Natural killer cell (primary cell): ENCODE results near the gene PRKAG2. TPM values are rescaled to one million over a fixed set of nuclear protein-coding genes. Genes with fewer than 3 reads are reported as not detected.

Source experiments
- ATAC-seq, 3 donors: fragments of 150-1000 bp in 2 of 3; fragments of 200-7000 bp in 1 of 3; cut with Tn5 transposase; 1 replicate in 1 of 3; 2 replicates in 2 of 3; pipeline ENCODE4 v1.10.0; 2021; ENCODE audit warnings: mild to moderate bottlenecking in 2 of 3, moderate library complexity in 2 of 3
- DNase-seq, 2 donors: peaks; one replicate each; pipeline versions ENCODE4 v3.0.0 to v3.0.0-alpha.2; 2013 to 2021; ENCODE audit warnings: mixed read lengths in 1 of 2
- H3K27ac ChIP-seq: one replicate; pipeline ENCODE4 v1.5.1; 2013; ENCODE audit warnings: mild to moderate bottlenecking, low read length
- H3K27me3 ChIP-seq: one replicate; pipeline ENCODE4 v1.6.1; 2013; ENCODE audit warnings: low read length; ENCODE audit not compliant: control insufficient read depth, insufficient read depth
- H3K36me3 ChIP-seq: one replicate; pipeline ENCODE4 v1.6.1; 2013; ENCODE audit warnings: low read length; ENCODE audit not compliant: control insufficient read depth, insufficient read depth
- H3K4me1 ChIP-seq: one replicate; pipeline ENCODE4 v1.6.1; 2013; ENCODE audit warnings: low read length; ENCODE audit not compliant: control insufficient read depth, insufficient read depth
- H3K4me3 ChIP-seq: one replicate; pipeline ENCODE4 v1.5.1; 2013; ENCODE audit warnings: low read length
- H3K9me3 ChIP-seq: one replicate; pipeline ENCODE4 v1.6.1; 2013; ENCODE audit warnings: low read length; ENCODE audit not compliant: control insufficient read depth, insufficient read depth
- H3K27ac Mint-ChIP-seq, 2 donors: one replicate each; pipeline ENCODE4 v1.8.0; 2022; ENCODE audit warnings: mild to moderate bottlenecking in 2 of 2, mixed read lengths in 2 of 2, moderate library complexity in 1 of 2
- H3K27me3 Mint-ChIP-seq, 2 donors: one replicate each; pipeline ENCODE4 v1.8.0; 2022; ENCODE audit warnings: low read depth in 2 of 2, mixed read lengths in 2 of 2
- H3K36me3 Mint-ChIP-seq: one replicate; pipeline ENCODE4 v1.8.0; 2022; ENCODE audit warnings: mixed read lengths
- H3K4me1 Mint-ChIP-seq, 2 donors: one replicate each; pipeline ENCODE4 v1.8.0; 2022; ENCODE audit warnings: mixed read lengths in 2 of 2
- H3K4me3 Mint-ChIP-seq: one replicate; pipeline ENCODE4 v1.8.0; 2022; ENCODE audit warnings: mild to moderate bottlenecking, moderate library complexity, mixed read lengths
- H3K9me3 Mint-ChIP-seq, 2 donors: one replicate each; pipeline ENCODE4 v1.8.0; 2022; ENCODE audit warnings: mixed read lengths in 2 of 2
- WGBS: methylation state at CpG from one replicate; pipeline ENCODE4 v1.1.7; 2013; ENCODE audit warnings: missing lambda C conversion rate; ENCODE audit not compliant: insufficient coverage; 5-methylcytosine and 5-hydroxymethylcytosine counted together
- intact Hi-C: fragments of 100-400 bp; cut with micrococcal nuclease; formaldehyde crosslinking; loops from one replicate; pipeline ENCODE4 v1.14.2; 2022
- total RNA-seq, 4 donors: library from RNA; stranded (reverse); fragments of 120-200 nt in 1 of 4; gene quantifications; one replicate each; pipeline versions ENCODE4 v1.2.3 to v1.2.4, GENCODE V29; 2013 to 2022
- TF ChIP-seq, protein P1 (sequence below): fragments of 200-600 bp; IDR thresholded peaks from one replicate; pipeline ENCODE4 v1.8.0; 2022; ENCODE audit warnings: antibody characterized with exemption

The PRKAG2 gene
- total RNA-seq, 3 donors from 2014 or later (not counting 1 experiment from before 2014, with no cell fraction given), result 42.6 to 66.5 (median 64.4) TPM

GRCh38 chr7:151684408-151685175 is 192.3 kb downstream of the PRKAG2 start:
- H3K27ac ChIP-seq, result no peak overlapping the region
- intact Hi-C loops, result no loop called here
- no peaks in the 10 kb centered on the region for H3K36me3 ChIP-seq
- H3K27ac Mint-ChIP-seq, result no peak overlapping the region
- DNase-seq (no peak), ATAC-seq (no peak)
- H3K27me3 Mint-ChIP-seq, result no peaks in the 10 kb centered on the region
- 92% methylated on average over 13 of the region's 13 CpGs for WGBS
- H3K4me1 Mint-ChIP-seq, result peaks cover 11 to 23% of the 10 kb centered on the region in 2 donors
- no peaks in the 10 kb centered on the region for H3K9me3 Mint-ChIP-seq
- H3K36me3 Mint-ChIP-seq, result no peaks in the 10 kb centered on the region
- H3K4me1 ChIP-seq, result peaks cover 5% of the 10 kb centered on the region
- H3K4me3 Mint-ChIP-seq, result no peak overlapping the region
- no peak overlapping the region for H3K4me3 ChIP-seq
- no peaks in the 10 kb centered on the region for H3K9me3 ChIP-seq
- H3K27me3 ChIP-seq, result no peaks in the 10 kb centered on the region
- TF ChIP-seq, protein P1, sequence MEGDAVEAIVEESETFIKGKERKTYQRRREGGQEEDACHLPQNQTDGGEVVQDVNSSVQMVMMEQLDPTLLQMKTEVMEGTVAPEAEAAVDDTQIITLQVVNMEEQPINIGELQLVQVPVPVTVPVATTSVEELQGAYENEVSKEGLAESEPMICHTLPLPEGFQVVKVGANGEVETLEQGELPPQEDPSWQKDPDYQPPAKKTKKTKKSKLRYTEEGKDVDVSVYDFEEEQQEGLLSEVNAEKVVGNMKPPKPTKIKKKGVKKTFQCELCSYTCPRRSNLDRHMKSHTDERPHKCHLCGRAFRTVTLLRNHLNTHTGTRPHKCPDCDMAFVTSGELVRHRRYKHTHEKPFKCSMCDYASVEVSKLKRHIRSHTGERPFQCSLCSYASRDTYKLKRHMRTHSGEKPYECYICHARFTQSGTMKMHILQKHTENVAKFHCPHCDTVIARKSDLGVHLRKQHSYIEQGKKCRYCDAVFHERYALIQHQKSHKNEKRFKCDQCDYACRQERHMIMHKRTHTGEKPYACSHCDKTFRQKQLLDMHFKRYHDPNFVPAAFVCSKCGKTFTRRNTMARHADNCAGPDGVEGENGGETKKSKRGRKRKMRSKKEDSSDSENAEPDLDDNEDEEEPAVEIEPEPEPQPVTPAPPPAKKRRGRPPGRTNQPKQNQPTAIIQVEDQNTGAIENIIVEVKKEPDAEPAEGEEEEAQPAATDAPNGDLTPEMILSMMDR, result no peak

GRCh38 chr7:151683615-151684407 is 193.1 kb downstream of the PRKAG2 start:
- Mint-ChIP-seq H3K36me3 (no peaks in the 10 kb centered on the region), H3K4me1 (peaks cover 15 to 31% of the 10 kb centered on the region in 2 donors), H3K27ac (no peak overlapping the region), H3K4me3 (no peak overlapping the region), H3K9me3 (no peaks in the 10 kb centered on the region), H3K27me3 (no peaks in the 10 kb centered on the region)
- H3K4me3 ChIP-seq, result no peak overlapping the region
- H3K36me3 ChIP-seq, result no peaks in the 10 kb centered on the region
- peaks cover 13% of the 10 kb centered on the region for H3K4me1 ChIP-seq
- H3K27ac ChIP-seq, result no peak overlapping the region
- no peak for DNase-seq
- no peak for ATAC-seq
- intact Hi-C loops, result no loop called here
- 94% methylated on average over 18 of the region's 18 CpGs for WGBS
- no peaks in the 10 kb centered on the region for H3K9me3 ChIP-seq
- no peaks in the 10 kb centered on the region for H3K27me3 ChIP-seq
- TF ChIP-seq, protein P1, result no peak

- Histone ChIP-seq H3K4me3 (no peak overlapping the region), H3K27me3 (no peaks in the 10 kb centered on the region), H3K9me3 (no peaks in the 10 kb centered on the region), H3K36me3 (no peaks in the 10 kb centered on the region), H3K27ac (no peak overlapping the region), H3K4me1 (peaks cover 20% of the 10 kb centered on the region)
- no peaks in the 10 kb centered on the region for H3K36me3 Mint-ChIP-seq
- H3K27ac Mint-ChIP-seq, result no peak overlapping the region
- DNase-seq (no peak), ATAC-seq (no peak)
- H3K4me3 Mint-ChIP-seq, result no peak overlapping the region
- intact Hi-C loops, result no loop called here
- TF ChIP-seq, protein P1, result no peak
- no peaks in the 10 kb centered on the region for H3K9me3 Mint-ChIP-seq
- WGBS, result 87% methylated on average over 14 of the region's 14 CpGs
- H3K4me1 Mint-ChIP-seq, result peaks cover 23 to 39% of the 10 kb centered on the region in 2 donors
- no peaks in the 10 kb centered on the region for H3K27me3 Mint-ChIP-seq
Observed at GRCh38 chr7:151682831-151683614, 193.9 kb downstream of the PRKAG2 start.
